ENCODE measurements around the gene CSTPP1. TPM values are rescaled to one million over a fixed set of nuclear protein-coding genes. Genes with fewer than 3 reads are reported as not detected.
"Not testable (repeated sequence)": the region's sequence is repeated elsewhere in the genome, so short reads cannot be mapped to it uniquely, and the experiment has no call there.

CSTPP1 gene
- total RNA-seq, 1 donor from 2014 or later: 29.6 TPM

GRCh38 chr11:46991391-46991790 lies 54.8 kb downstream of the CSTPP1 start:
- no peak overlapping the region for H2AFZ ChIP-seq (ENCODE audit: low read depth, low read length)
- no peaks in the 10 kb centered on the region for H3K27me3 Mint-ChIP-seq (ENCODE audit: low read depth, unreplicated experiment)
- no peak for TF ChIP-seq EZH2 (IDR thresholded peaks at IDR 0.05; ENCODE audit: insufficient read depth, low read length)
- TF ChIP-seq CTCF (IDR thresholded peaks at IDR 0.05; ENCODE audit: insufficient read depth, low read depth, low read length): no peak
- H3K36me3 Mint-ChIP-seq (ENCODE audit: low read depth, unreplicated experiment): peaks cover 23% of the 10 kb centered on the region
- H3K9me3 Mint-ChIP-seq (ENCODE audit: unreplicated experiment): peaks cover 9% of the 10 kb centered on the region
- H3K4me1 ChIP-seq (ENCODE audit: insufficient read depth, low read length): no peaks in the 10 kb centered on the region
- H3K4me2 ChIP-seq (ENCODE audit: low read length): no peak overlapping the region
- no peaks in the 10 kb centered on the region for H3K79me2 ChIP-seq (ENCODE audit: insufficient read depth, low read length)
- DNase-seq (ENCODE audit: low read depth): no peak
- no peak for FAIRE-seq
- peaks cover 2% of the 10 kb centered on the region for H3K36me3 ChIP-seq (ENCODE audit: insufficient read depth, low read length)
- H3K9me3 ChIP-seq (ENCODE audit: insufficient read depth, low read depth, low read length): no peaks in the 10 kb centered on the region
- peaks cover 3% of the 10 kb centered on the region for H3K4me1 Mint-ChIP-seq (ENCODE audit: low read depth, unreplicated experiment)
- peaks cover 3% of the 10 kb centered on the region for H4K20me1 ChIP-seq (ENCODE audit: insufficient read depth, low read length)
- H3K27me3 ChIP-seq (ENCODE audit: insufficient read depth, low read length): no peaks in the 10 kb centered on the region
- H3K4me3 ChIP-seq (ENCODE audit: insufficient read depth, low read depth, low read length): no peak overlapping the region
- H3K9ac ChIP-seq (ENCODE audit: low read length): no peak overlapping the region
- no peak overlapping the region for H3K27ac ChIP-seq (ENCODE audit: low read depth, low read length)
- H3K27ac Mint-ChIP-seq (ENCODE audit: unreplicated experiment): no peak overlapping the region
- no peak overlapping the region for H3K4me3 Mint-ChIP-seq (ENCODE audit: unreplicated experiment)

GRCh38 chr11:46992386-46992785 lies 55.8 kb downstream of the CSTPP1 start:
- not testable (repeated sequence) for H3K4me1 ChIP-seq (ENCODE audit: insufficient read depth, low read length); FAIRE-seq; H3K27me3 ChIP-seq (ENCODE audit: insufficient read depth, low read length); H3K27ac Mint-ChIP-seq (ENCODE audit: unreplicated experiment); H3K27me3 Mint-ChIP-seq (ENCODE audit: low read depth, unreplicated experiment); H2AFZ ChIP-seq (ENCODE audit: low read depth, low read length); H3K4me3 Mint-ChIP-seq (ENCODE audit: unreplicated experiment); H3K4me3 ChIP-seq (ENCODE audit: insufficient read depth, low read depth, low read length); H3K36me3 ChIP-seq (ENCODE audit: insufficient read depth, low read length); H4K20me1 ChIP-seq (ENCODE audit: insufficient read depth, low read length); H3K4me1 Mint-ChIP-seq (ENCODE audit: low read depth, unreplicated experiment); H3K27ac ChIP-seq (ENCODE audit: low read depth, low read length); DNase-seq (ENCODE audit: low read depth); H3K79me2 ChIP-seq (ENCODE audit: insufficient read depth, low read length); H3K4me2 ChIP-seq (ENCODE audit: low read length); H3K9me3 ChIP-seq (ENCODE audit: insufficient read depth, low read depth, low read length); H3K9ac ChIP-seq (ENCODE audit: low read length)
- H3K36me3 Mint-ChIP-seq (ENCODE audit: low read depth, unreplicated experiment): peaks cover 29% of the 10 kb centered on the region
- H3K9me3 Mint-ChIP-seq (ENCODE audit: unreplicated experiment): peaks cover 16% of the 10 kb centered on the region

DNA sequence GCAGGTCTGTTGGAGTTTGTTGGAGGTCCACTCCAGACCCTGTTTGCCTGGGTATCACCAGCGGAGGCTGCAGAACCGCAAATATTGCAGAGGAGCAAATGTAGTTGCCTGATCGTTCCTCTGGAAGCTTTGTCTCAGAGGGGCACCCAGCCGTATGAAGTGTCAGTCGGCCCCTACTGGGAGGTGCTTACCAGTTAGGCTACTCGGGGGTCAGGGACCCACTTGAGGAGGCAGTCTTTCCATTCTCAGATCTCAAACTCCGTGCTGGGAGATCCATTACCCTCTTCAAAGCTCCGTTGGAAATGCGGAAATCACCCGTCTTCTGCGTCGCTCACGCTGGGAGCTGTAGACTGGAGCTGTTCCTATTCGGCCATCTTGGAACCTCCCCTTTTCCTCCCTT lies 61.2 kb downstream of the CSTPP1 start:
- H3K9me3 Mint-ChIP-seq (ENCODE audit: unreplicated experiment): peaks cover 11% of the 10 kb centered on the region
- H3K4me3 ChIP-seq (ENCODE audit: insufficient read depth, low read depth, low read length); H3K9me3 ChIP-seq (ENCODE audit: insufficient read depth, low read depth, low read length); H3K27me3 Mint-ChIP-seq (ENCODE audit: low read depth, unreplicated experiment); H3K79me2 ChIP-seq (ENCODE audit: insufficient read depth, low read length); H3K27me3 ChIP-seq (ENCODE audit: insufficient read depth, low read length); H2AFZ ChIP-seq (ENCODE audit: low read depth, low read length); H3K27ac ChIP-seq (ENCODE audit: low read depth, low read length); H3K27ac Mint-ChIP-seq (ENCODE audit: unreplicated experiment); DNase-seq (ENCODE audit: low read depth); H3K4me2 ChIP-seq (ENCODE audit: low read length); FAIRE-seq; H3K36me3 ChIP-seq (ENCODE audit: insufficient read depth, low read length); H3K9ac ChIP-seq (ENCODE audit: low read length); H3K4me1 ChIP-seq (ENCODE audit: insufficient read depth, low read length); H3K4me3 Mint-ChIP-seq (ENCODE audit: unreplicated experiment): not testable (repeated sequence)
- peaks cover 16% of the 10 kb centered on the region for H3K36me3 Mint-ChIP-seq (ENCODE audit: low read depth, unreplicated experiment)
- peaks cover 22% of the 10 kb centered on the region for H4K20me1 ChIP-seq (ENCODE audit: insufficient read depth, low read length)
- H3K4me1 Mint-ChIP-seq (ENCODE audit: low read depth, unreplicated experiment): peaks cover 15% of the 10 kb centered on the region

DNA sequence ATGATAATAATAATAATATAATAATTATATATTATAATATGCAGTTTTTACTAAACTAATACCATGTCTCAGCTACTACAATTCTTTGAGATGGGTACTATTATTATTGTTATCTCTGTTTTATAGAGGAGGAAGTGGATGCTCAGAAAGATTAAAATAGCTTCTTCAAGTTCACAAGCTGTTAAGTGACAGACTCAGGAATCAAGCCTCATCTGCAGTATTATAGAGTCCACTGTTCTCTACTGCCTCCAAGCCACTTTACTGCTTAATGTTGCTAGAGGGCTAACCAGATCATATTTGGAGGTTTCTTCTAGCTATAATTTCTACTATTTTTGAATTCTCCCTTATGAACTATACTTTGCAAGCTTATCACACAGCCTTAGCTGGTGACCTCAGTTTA lies 62.7 kb downstream of the CSTPP1 start:
- FAIRE-seq (no peak), DNase-seq (ENCODE audit: low read depth) (no peak)
- H3K4me3 ChIP-seq (ENCODE audit: insufficient read depth, low read depth, low read length): no peak overlapping the region
- Mint-ChIP-seq H3K9me3 (ENCODE audit: unreplicated experiment) (peaks cover 8% of the 10 kb centered on the region), H3K27ac (ENCODE audit: unreplicated experiment) (no peak overlapping the region), H3K4me1 (ENCODE audit: low read depth, unreplicated experiment) (peaks cover 26% of the 10 kb centered on the region), H3K4me3 (ENCODE audit: unreplicated experiment) (no peak overlapping the region), H3K27me3 (ENCODE audit: low read depth, unreplicated experiment) (no peaks in the 10 kb centered on the region), H3K36me3 (ENCODE audit: low read depth, unreplicated experiment) (peaks cover 10% of the 10 kb centered on the region)
- peaks cover 8% of the 10 kb centered on the region for H3K4me1 ChIP-seq (ENCODE audit: insufficient read depth, low read length)
- no peak overlapping the region for H3K4me2 ChIP-seq (ENCODE audit: low read length)
- H4K20me1 ChIP-seq (ENCODE audit: insufficient read depth, low read length): peaks cover 35% of the 10 kb centered on the region
- no peaks in the 10 kb centered on the region for H3K9me3 ChIP-seq (ENCODE audit: insufficient read depth, low read depth, low read length)
- TF ChIP-seq CTCF (IDR thresholded peaks at IDR 0.05; ENCODE audit: insufficient read depth, low read depth, low read length) (no peak), EZH2 (IDR thresholded peaks at IDR 0.05; ENCODE audit: insufficient read depth, low read length) (no peak)
- no peaks in the 10 kb centered on the region for H3K79me2 ChIP-seq (ENCODE audit: insufficient read depth, low read length)
- no peak overlapping the region for H3K27ac ChIP-seq (ENCODE audit: low read depth, low read length)
- H2AFZ ChIP-seq (ENCODE audit: low read depth, low read length): no peak overlapping the region
- H3K36me3 ChIP-seq (ENCODE audit: insufficient read depth, low read length): no peaks in the 10 kb centered on the region
- no peak overlapping the region for H3K9ac ChIP-seq (ENCODE audit: low read length)
- H3K27me3 ChIP-seq (ENCODE audit: insufficient read depth, low read length): no peaks in the 10 kb centered on the region
